HFFc6 (cell line): ENCODE measurements around the gene ADCK2. TPM values are rescaled to one million over a fixed set of nuclear protein-coding genes. Genes with fewer than 3 reads are reported as not detected.
A peak's percentile ranks its signal among the peaks of the same experiment; 100 is the strongest.

Experiments
- DNase-seq: peaks from one replicate; pipeline ENCODE4 v3.0.0-alpha.2; 2018
- H3K27ac Mint-ChIP-seq: 2 replicates; pipeline ENCODE4 v1.8.0; 2020; ENCODE audit warnings: mild to moderate bottlenecking, mixed read lengths
- H3K27me3 Mint-ChIP-seq: 2 replicates; pipeline ENCODE4 v1.8.0; 2021; ENCODE audit warnings: mild to moderate bottlenecking, moderate library complexity, mixed read lengths; ENCODE audit not compliant: insufficient read depth
- H3K36me3 Mint-ChIP-seq: 2 replicates; pipeline ENCODE4 v1.8.0; 2021; ENCODE audit warnings: low read depth, mixed read lengths
- H3K4me1 Mint-ChIP-seq: 2 replicates; pipeline ENCODE4 v1.8.0; 2020; ENCODE audit warnings: low read depth, mixed read lengths
- H3K4me3 Mint-ChIP-seq: 2 replicates; pipeline ENCODE4 v1.8.0; 2020; ENCODE audit warnings: mild to moderate bottlenecking, moderate library complexity, mixed read lengths
- H3K9me3 Mint-ChIP-seq: 2 replicates; pipeline ENCODE4 v1.8.0; 2020; ENCODE audit warnings: mild to moderate bottlenecking, mixed read lengths
- total RNA-seq, 6 experiments: library from RNA; stranded (reverse); fragmentation: NEBNext Ultra II Directional; extraction: Animal tissue kit (Norgen Biotek cat#: 25700); gene quantifications; 2 replicates in 1 of 6; 3 replicates in 5 of 6; pipeline ENCODE4 v1.2.3, GENCODE V29; 2021
- TF ChIP-seq, protein P1 (sequence below): fragments of 200-600 bp; sonication (generic); IDR thresholded peaks from 2 replicates; pipeline ENCODE4 v1.5.0; 2021; ENCODE audit warnings: antibody characterized with exemption, mild to moderate bottlenecking

Gene ADCK2
- total RNA-seq, 6 experiments from 2014 or later = 9.2 to 13.6 (median 10.0) TPM

DNA sequence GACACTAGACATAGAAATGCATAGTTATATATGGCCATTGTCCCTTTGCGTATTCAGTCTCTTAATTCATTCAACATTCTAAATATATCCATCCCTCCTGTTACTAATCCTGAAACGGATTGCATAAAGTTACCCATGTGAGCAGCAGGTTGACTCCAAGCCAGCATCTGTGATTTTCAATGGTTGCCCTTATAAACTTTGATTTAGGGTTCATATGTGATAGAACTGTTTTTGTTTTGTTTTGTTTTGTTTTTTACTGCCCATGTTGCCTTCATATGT is 18.7 kb upstream of the ADCK2 start:
- DNase-seq = no peak
- H3K4me3 Mint-ChIP-seq = no peak overlapping the region
- H3K4me1 Mint-ChIP-seq = peaks cover 35% of the 10 kb centered on the region

DNA sequence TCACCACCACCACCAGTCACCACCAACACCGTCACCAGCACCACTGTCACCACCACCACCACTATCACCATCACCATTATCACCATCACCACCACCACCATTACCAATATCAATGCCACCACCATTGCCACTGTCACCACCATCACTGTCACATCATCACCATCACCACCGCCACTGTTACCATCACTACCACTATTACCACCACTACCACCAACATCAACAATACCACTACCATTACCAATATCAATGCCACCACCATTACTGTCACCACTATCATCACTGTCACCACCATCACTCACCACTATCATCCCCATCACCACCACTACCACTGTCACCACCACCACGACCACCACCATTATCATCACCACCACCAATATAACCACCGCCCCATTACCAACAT is 18.1 kb upstream of the ADCK2 start:
- no peak overlapping the region for H3K4me3 Mint-ChIP-seq
- peaks cover 31% of the 10 kb centered on the region for H3K4me1 Mint-ChIP-seq
- TF ChIP-seq, protein P1, sequence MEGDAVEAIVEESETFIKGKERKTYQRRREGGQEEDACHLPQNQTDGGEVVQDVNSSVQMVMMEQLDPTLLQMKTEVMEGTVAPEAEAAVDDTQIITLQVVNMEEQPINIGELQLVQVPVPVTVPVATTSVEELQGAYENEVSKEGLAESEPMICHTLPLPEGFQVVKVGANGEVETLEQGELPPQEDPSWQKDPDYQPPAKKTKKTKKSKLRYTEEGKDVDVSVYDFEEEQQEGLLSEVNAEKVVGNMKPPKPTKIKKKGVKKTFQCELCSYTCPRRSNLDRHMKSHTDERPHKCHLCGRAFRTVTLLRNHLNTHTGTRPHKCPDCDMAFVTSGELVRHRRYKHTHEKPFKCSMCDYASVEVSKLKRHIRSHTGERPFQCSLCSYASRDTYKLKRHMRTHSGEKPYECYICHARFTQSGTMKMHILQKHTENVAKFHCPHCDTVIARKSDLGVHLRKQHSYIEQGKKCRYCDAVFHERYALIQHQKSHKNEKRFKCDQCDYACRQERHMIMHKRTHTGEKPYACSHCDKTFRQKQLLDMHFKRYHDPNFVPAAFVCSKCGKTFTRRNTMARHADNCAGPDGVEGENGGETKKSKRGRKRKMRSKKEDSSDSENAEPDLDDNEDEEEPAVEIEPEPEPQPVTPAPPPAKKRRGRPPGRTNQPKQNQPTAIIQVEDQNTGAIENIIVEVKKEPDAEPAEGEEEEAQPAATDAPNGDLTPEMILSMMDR = no peak
- no peaks in the 10 kb centered on the region for H3K9me3 Mint-ChIP-seq
- H3K27ac Mint-ChIP-seq = no peak overlapping the region
- no peaks in the 10 kb centered on the region for H3K36me3 Mint-ChIP-seq
- DNase-seq = no peak
- peaks cover 7% of the 10 kb centered on the region for H3K27me3 Mint-ChIP-seq

More for the DNA sequence above, 18.7 kb upstream of the ADCK2 start:
- H3K27me3 Mint-ChIP-seq = peaks cover 7% of the 10 kb centered on the region
- H3K36me3 Mint-ChIP-seq = no peaks in the 10 kb centered on the region
- no peak overlapping the region for H3K27ac Mint-ChIP-seq
- no peaks in the 10 kb centered on the region for H3K9me3 Mint-ChIP-seq
- TF ChIP-seq, protein P1 = no peak

DNA sequence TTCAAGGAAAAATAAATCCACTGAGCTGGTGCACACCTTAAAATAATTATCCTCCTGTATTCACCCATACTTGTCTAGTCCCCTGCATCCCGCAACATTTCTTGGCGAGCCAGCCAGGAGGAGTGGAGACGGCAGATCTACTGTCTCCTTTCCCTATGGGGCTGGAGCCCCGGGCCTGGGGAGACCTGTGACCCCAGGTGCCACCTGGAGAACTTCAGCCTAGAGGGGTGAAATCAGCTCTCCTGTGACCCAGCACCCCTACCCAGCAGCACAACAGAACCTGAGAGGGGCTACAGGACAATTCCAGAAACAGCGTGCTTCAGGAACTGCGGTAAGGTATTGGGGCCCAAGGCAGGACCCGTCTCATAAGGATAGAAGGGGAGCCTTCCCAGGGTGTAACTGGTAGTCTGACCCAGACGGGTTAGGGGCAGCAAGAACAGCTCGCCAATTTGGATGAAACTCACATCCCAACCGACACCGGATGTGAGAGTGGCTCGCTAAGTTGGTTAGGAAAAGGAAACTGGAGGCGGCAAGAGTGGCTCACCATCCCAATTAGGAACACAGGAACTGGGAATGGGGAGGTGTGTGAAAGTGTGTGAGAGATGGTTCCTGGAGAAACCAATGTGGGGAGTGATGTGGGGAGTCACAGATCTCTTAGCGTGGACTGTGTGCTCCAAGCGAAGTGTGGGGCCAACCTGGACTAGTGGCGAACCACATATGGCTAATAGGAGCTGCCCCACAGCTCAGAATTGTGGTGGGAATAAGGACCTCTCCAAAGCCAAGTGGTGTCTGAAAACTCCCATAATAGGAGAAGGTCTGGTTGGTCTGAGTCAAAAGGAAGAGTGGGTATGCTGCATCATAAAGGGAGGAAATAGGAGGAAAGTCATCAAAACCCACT is 17.0 kb upstream of the ADCK2 start:
- no peaks in the 10 kb centered on the region for H3K36me3 Mint-ChIP-seq
- H3K9me3 Mint-ChIP-seq = no peaks in the 10 kb centered on the region
- H3K27ac Mint-ChIP-seq = no peak overlapping the region
- TF ChIP-seq, protein P1 = no peak
- no peak for DNase-seq
- H3K27me3 Mint-ChIP-seq = peaks cover 12% of the 10 kb centered on the region
- H3K4me1 Mint-ChIP-seq = peaks cover 30% of the 10 kb centered on the region
- H3K4me3 Mint-ChIP-seq = peak overlapping the region; percentile 84

DNA sequence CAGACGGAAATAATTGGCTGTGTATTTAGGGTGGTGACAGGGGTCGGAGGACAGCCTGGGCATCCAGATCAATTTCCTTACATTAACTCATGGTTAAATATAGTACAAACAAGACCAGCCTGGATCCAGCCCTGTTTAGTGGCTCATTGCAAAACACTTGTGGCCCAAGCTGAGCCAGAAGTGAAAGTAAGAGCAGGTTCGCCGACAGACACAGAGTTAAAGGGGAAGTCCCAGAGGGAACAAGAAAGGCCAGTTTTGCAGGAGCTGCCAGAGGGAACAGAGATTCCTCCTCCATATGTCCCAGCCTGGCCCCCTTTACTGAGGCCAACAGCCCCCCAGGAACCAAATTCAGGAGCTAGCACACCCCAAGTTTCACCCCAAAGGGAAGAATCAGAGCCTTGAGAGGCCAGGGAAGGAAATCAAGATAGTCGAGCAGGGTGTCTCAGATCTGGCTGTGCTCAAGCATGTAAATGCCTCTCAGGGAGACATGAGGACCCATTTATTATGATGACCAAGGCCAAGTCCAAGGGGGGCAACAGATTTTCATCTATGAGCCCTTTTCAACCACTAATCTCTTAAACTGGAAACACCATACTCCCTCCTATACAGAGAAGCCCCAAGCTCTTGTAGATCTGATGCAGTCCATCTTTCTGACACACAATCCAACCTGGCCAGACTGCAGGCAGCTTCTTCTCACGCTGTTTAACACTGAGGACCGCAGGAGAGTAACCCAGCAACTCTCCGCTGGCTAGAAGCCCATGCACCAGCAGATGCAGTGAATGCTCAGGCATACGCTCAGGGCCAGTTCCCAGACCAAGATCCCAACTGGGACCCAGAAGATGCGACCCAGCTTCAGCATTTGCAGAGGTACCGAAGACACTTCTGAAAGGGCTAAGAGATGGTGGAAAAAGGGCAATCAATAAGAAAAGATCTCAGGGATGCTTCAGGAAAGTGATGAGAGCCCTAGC is 15.9 kb upstream of the ADCK2 start:
- peaks cover 30% of the 10 kb centered on the region for H3K4me1 Mint-ChIP-seq
- H3K27ac Mint-ChIP-seq = peak overlapping the region; percentile 50; the same call in 1 of the 2 replicates
- H3K27me3 Mint-ChIP-seq = peaks cover 15% of the 10 kb centered on the region
- H3K36me3 Mint-ChIP-seq = no peaks in the 10 kb centered on the region
- peak overlapping the region; percentile 84 for H3K4me3 Mint-ChIP-seq
- H3K9me3 Mint-ChIP-seq = no peaks in the 10 kb centered on the region
- DNase-seq = peak; percentile 19
- TF ChIP-seq, protein P1 = no peak

DNA sequence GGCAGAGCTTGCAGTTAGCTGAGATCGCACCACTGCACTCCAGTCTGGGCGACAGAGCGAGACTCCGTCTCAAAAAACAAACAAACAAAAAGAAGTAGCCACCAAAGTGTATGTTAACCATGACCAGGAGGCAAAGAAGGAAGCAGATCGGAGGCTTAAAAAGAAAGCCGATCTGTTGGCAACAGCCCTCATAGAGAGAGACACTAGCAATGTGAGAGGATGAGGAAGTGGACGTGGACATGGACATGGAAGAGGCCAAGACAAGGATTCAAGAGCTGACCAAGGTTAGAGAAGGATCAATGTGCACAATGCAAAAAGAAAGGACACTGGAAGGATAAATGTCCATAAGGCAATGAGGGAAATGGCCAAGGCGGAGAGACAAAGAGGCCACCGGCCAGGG is 14.9 kb upstream of the ADCK2 start:
- Mint-ChIP-seq H3K27me3 (peaks cover 16% of the 10 kb centered on the region), H3K4me3 (no peak overlapping the region), H3K36me3 (no peaks in the 10 kb centered on the region), H3K27ac (no peak overlapping the region), H3K9me3 (no peaks in the 10 kb centered on the region), H3K4me1 (peaks cover 30% of the 10 kb centered on the region)
- TF ChIP-seq, protein P1 = no peak
- DNase-seq = no peak
